ENCODE data around the gene RAB11FIP5.

RAB11FIP5 gene

DNA sequence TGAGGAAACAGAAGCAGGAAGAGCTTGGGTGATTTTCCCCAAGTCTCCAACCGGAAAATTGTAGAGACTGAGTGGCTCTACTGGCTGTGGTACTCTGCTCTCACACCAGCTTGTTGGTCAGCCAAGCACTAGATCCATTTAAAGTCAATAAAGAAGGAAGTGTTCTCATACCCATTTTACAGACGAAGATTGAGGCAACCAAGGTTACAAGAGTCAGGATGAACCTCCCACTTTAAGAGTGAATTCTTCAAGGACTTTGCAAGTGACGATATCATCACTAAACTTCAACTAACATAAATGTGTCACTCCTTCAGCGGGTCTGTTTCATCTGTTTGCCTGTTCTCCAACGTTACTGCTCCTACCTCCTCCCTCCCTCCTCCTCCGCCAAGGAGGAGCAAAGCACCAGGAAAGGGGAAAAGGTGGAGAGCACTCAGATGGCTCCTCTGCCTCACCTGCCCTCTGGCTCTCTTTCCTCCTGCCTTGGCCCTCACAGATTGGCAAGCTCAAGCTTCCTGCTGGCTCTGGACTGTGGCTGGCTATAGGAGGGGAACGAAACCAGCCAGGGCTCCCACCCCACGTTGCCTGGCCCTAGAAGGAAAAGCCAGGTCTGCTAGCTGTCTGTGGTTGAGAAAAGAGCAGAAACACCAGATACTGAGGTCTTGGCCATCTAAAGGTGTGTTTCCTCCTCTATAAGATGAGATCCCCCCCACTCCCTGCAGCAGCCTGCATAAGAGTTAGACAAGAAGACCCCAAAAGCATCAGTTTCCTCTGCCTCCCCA is 3.6 kb upstream of the RAB11FIP5 start:
- no peak for DNase-seq (ENCODE audit: low read depth)
- TF ChIP-seq, protein P1, sequence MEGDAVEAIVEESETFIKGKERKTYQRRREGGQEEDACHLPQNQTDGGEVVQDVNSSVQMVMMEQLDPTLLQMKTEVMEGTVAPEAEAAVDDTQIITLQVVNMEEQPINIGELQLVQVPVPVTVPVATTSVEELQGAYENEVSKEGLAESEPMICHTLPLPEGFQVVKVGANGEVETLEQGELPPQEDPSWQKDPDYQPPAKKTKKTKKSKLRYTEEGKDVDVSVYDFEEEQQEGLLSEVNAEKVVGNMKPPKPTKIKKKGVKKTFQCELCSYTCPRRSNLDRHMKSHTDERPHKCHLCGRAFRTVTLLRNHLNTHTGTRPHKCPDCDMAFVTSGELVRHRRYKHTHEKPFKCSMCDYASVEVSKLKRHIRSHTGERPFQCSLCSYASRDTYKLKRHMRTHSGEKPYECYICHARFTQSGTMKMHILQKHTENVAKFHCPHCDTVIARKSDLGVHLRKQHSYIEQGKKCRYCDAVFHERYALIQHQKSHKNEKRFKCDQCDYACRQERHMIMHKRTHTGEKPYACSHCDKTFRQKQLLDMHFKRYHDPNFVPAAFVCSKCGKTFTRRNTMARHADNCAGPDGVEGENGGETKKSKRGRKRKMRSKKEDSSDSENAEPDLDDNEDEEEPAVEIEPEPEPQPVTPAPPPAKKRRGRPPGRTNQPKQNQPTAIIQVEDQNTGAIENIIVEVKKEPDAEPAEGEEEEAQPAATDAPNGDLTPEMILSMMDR (IDR thresholded peaks at IDR 0.05; ENCODE audit: insufficient read depth, low read depth, low read length, missing control alignments): no peak
- H3K4me3 ChIP-seq (ENCODE audit: low read depth, low read length): no peak overlapping the region

DNA sequence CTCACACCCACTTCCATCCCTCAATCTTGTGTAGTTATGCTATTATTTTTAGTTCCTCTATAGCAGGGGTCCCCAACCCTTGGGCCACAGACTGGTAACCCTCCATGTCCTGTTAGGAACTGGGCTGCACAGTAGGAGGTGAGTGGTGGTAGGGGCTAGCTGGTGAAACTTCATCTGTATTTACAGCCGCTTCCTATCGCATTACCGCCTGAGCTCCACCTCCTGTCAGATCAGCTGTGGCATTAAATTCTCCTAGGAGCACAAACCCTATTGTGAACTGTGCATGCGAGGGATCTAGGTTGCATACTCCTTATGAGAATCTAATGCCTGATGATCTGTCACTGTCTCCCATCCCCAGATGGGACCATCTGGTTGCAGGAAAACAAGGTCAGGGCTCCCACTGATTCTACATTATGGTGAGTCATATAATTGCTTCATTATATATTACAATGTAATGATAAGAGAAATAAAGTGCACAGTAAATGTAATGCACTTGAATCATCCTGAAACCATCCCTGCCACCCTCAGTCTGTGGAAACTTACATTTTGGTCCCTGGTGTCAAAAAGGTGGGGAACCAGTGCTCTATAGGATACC is 1.6 kb upstream of the RAB11FIP5 start:
- no peak for DNase-seq (ENCODE audit: low read depth)
- no peak overlapping the region for H3K4me3 ChIP-seq (ENCODE audit: low read depth, low read length)
- TF ChIP-seq, protein P1 (IDR thresholded peaks at IDR 0.05; ENCODE audit: insufficient read depth, low read depth, low read length, missing control alignments): no peak

DNA sequence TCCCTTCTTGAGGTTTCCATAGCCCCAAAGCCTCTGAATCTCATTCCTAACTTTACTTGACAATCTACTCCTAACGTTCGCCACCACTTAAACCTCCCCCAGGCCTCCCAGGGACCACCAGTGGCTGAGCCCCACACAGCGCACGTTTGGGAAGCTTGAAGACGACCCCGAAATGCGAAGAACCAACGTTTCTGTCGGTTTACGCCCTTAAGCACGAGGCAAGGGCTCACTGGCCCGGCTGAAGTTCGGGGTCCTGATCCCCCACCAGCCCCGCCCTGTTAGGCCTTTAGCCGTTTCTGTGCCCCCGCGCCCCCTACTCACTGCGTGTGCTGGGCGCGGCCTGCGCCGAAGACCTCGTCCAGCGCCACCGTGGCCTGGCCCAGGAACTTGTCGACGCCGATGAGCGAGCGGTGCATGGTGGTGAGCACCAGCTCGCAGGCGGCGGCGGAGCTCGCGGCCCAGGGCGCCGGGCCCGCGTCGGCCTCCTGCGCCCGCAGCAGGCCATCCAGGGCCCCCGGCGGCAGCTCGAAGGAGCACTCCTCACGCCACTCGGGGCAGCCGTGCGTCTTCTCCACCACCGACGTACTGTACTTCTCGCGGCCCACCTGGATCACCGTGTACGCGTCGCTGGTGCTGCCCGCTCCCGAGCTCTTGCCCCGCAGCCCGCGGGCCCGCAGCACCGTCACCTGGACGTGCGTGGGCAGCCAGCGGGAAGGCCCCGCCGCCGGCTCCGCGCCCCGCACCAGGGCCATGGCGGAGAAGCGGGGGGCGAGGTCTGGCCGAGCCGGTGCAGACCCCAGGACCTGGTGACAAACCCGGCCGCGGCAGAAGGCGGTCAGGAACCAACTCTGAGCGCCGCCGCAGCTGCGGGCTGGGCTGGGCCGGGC is 479 bp downstream of the RAB11FIP5 start:
- TF ChIP-seq, protein P1 (IDR thresholded peaks at IDR 0.05; ENCODE audit: insufficient read depth, low read depth, low read length, missing control alignments): no peak
- peak overlapping the region; percentile 40 for H3K4me3 ChIP-seq (ENCODE audit: low read depth, low read length)
- no peak for DNase-seq (ENCODE audit: low read depth)

DNA sequence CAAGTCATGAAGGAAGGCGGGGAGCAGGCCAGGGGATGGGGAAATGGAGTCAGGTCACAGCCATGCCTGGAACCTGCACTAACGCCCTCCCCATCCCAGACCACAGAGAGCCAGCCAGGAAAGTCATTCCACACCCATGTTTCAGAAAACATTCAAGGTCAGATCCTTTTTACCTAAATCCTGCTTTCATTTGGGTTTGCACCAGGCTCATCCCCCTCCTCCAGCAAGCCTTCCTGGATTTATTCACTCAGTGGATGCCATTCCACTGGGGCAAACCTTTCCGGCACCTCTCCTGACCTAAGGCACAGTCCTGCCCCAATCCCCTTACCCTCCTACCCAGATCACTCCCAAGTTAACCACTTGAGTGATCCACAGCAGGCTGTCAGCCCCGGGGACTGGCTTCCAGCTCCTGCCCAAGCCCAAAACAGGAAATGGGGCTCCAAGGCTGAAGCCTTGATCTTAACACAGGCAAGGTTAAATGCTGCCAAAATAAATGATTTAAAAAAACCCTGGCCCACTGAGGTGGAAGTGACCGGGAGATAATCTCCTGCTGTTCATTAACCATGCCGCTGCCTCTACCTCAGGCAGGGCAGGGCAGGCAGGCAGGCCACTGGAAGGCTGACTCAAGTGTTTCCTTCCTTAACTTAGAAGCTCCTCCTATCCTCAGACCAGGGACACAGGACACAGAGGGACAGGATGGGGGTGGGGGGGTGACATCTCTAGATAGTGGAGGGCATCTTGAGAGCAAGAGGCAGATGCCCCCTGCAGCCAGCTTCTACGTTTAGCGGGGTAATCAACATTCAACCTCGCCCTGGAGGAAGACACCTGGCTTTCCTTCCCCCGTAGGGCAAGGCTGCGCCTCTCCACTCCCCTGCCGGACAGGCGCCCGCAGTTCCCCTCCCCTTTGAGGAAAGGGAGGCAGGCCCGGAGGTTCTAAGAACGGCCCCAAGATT is 1.4 kb downstream of the RAB11FIP5 start:
- TF ChIP-seq, protein P1 (IDR thresholded peaks at IDR 0.05; ENCODE audit: insufficient read depth, low read depth, low read length, missing control alignments): no peak
- H3K4me3 ChIP-seq (ENCODE audit: low read depth, low read length): no peak overlapping the region
- DNase-seq (ENCODE audit: low read depth): no peak

DNA sequence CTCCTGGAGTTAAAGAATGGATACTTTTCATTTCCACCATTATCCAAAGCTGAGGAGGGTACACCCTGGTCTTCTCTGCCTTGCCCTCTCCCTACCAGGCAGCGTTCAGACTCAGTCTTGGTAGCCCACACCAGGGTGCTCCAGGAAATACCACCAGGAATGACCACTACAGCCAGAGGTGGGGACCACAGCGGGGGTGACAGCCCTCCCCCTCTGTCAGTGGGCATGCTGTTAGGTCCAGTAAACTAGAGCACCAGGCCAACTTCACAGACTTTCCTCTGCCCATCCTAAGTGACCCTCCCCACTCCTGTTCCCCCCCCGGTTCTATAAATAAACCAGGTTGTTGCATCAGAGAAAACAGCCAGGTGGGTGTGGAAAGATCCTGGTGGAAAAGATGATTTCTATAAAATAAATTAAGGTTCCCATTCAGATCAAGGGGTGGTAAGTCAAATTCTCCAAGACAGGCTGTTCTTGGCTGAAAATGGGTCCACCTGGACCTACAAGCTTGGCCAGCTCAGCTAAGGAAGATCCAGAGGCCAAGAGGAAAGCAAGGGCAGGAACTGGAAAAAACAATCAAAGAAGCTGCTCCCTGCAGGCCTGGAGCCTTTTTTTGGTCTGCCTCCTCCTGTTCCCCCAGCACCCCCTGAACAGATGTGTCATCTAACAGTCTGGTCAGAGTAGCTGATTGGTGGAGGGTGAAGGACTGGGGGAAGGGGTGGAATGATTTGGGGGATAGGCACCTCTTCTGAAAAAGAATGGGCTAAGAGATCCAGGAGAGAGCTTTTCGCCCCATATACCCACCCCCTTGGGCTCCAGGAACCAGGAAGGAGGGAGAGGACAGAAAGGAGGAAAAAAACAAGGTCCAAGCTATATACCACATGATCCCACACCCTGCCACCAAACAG is 2.3 kb downstream of the RAB11FIP5 start:
- H3K4me3 ChIP-seq (ENCODE audit: low read depth, low read length): no peak overlapping the region
- no peak for DNase-seq (ENCODE audit: low read depth)
- TF ChIP-seq, protein P1 (IDR thresholded peaks at IDR 0.05; ENCODE audit: insufficient read depth, low read depth, low read length, missing control alignments): no peak

Data from GM12865 (cell line).